HCT116 (cell line): Measurements from ENCODE around the gene ELMO2. TPM values are rescaled to one million over a fixed set of nuclear protein-coding genes. Genes with fewer than 3 reads are reported as not detected.

Experiments used
- ATAC-seq: fragments of 200-7000 bp; cut with Tn5 transposase; 2 replicates; pipeline ENCODE4 v1.9.1; 2020; ENCODE audit warnings: mild to moderate bottlenecking, moderate library complexity
- BruUV-seq: library from RNA; stranded (reverse); fragments of 400-500 nt; replicated peaks from 2 replicates; lab custom pipeline; 2021; lab: Mats Ljungman, UMichigan
- CTCF ChIA-PET: fragments of 300-600 bp; sonication (Branson Sonifier 250); formaldehyde crosslinking; loops from one replicate; lab custom pipeline; 2021; ENCODE audit warnings: antibody characterized with exemption; lab: Charles Lee
- POLR2A ChIA-PET: fragments of 300-600, 350-600 bp; sonication (Branson Sonifier 250); formaldehyde crosslinking; loops from one replicate; lab custom pipeline; 2021; ENCODE audit warnings: antibody characterized with exemption; lab: Charles Lee
- RAD21 ChIA-PET, 2 experiments: fragments of 300-600 bp; sonication (Branson Sonifier 250); formaldehyde crosslinking; loops; one replicate each; lab custom pipeline; 2023; ENCODE audit warnings: low total read pairs in 2 of 2; ENCODE audit not compliant: uncharacterized antibody in 2 of 2, unreplicated experiment in 2 of 2, low non-redundant PET in 1 of 2; lab: Charles Lee
- DNase-seq: peaks from one replicate; pipeline ENCODE4 v3.0.0-alpha.2; 2010; ENCODE audit warnings: low read depth, low spot score
- H2AFZ ChIP-seq: fragments of 200-600 bp; shearing (Covaris generic), sonication (generic); 2 replicates; pipeline ENCODE4 v1.6.1; 2017; ENCODE audit warnings: low read depth, mixed run types, mixed read lengths, antibody characterized with exemption, low read length; ENCODE audit not compliant: poor library complexity, severe bottlenecking
- H3K27ac ChIP-seq: 2 replicates; pipeline ENCODE4 v1.5.1; 2012; ENCODE audit warnings: low read depth, low read length
- H3K27me3 ChIP-seq: fragments of 200-600 bp; sonication (generic); 2 replicates; pipeline ENCODE4 v1.6.1; 2016; ENCODE audit warnings: mixed run types, low read length, mixed read lengths; ENCODE audit not compliant: insufficient read depth
- H3K36me3 ChIP-seq, 2 experiments: fragments of 200-500 bp in 1 of 2; fragments of 200-600 bp in 1 of 2; sonication (Bioruptor generic) in 1 of 2; sonication (generic) in 1 of 2; 2 replicates each; pipeline versions ENCODE4 v1.5.1 to v1.6.1; 2014 to 2016; ENCODE audit warnings: low read length in 2 of 2, inconsistent platforms in 1 of 2, mixed read lengths in 1 of 2, mixed run types in 1 of 2; ENCODE audit not compliant: insufficient read depth in 2 of 2, control insufficient read depth in 1 of 2
- H3K4me1 ChIP-seq, 2 experiments: fragments of 200-600 bp in 1 of 2; sonication (generic) in 1 of 2; 2 replicates each; pipeline versions ENCODE4 v1.5.1 to v1.6.1; 2012 to 2017; ENCODE audit warnings: low read length in 2 of 2, inconsistent platforms in 1 of 2, mild to moderate bottlenecking in 1 of 2, mixed read lengths in 1 of 2, mixed run types in 1 of 2, moderate library complexity in 1 of 2; ENCODE audit not compliant: insufficient read depth in 2 of 2, control insufficient read depth in 1 of 2
- H3K4me2 ChIP-seq: fragments of 200-600 bp; sonication (generic); 2 replicates; pipeline ENCODE4 v1.6.1; 2017; ENCODE audit warnings: mixed run types, low read length, mixed read lengths
- H3K4me3 ChIP-seq, 2 experiments: fragments of 200-600 bp in 1 of 2; sonication (generic) in 1 of 2; replicated peaks in 1 of 2; 2 replicates each; pipeline ENCODE4 v1.5.1; 2011 to 2016; ENCODE audit warnings: low read length in 2 of 2, control low read depth in 1 of 2, low read depth in 1 of 2, mild to moderate bottlenecking in 1 of 2, mixed read lengths in 1 of 2, mixed run types in 1 of 2
- H3K79me2 ChIP-seq: fragments of 200-600 bp; sonication (generic); 2 replicates; pipeline ENCODE4 v1.6.1; 2017; ENCODE audit warnings: mild to moderate bottlenecking, mixed run types, low read length, moderate library complexity, mixed read lengths; ENCODE audit not compliant: insufficient read depth
- H3K9ac ChIP-seq: fragments of 200-600 bp; sonication (generic); 2 replicates; pipeline ENCODE4 v1.6.1; 2016; ENCODE audit warnings: low read length, mixed read lengths
- H3K9me2 ChIP-seq: fragments of 200-600 bp; sonication (generic), shearing (Covaris generic); 2 replicates; pipeline ENCODE4 v1.6.1; 2017; ENCODE audit warnings: mixed run types, mild to moderate bottlenecking, moderate library complexity; ENCODE audit not compliant: insufficient read depth
- H3K9me3 ChIP-seq, 2 experiments: fragments of 200-500 bp in 1 of 2; fragments of 200-600 bp in 1 of 2; sonication (Bioruptor generic) in 1 of 2; sonication (generic) in 1 of 2; 2 replicates each; pipeline ENCODE4 v1.6.1; 2014 to 2017; ENCODE audit warnings: low read length in 2 of 2, mixed read lengths in 2 of 2, inconsistent platforms in 1 of 2, low read depth in 1 of 2, mild to moderate bottlenecking in 1 of 2, mixed run types in 1 of 2, moderate library complexity in 1 of 2; ENCODE audit not compliant: control insufficient read depth in 1 of 2, insufficient read depth in 1 of 2
- H4K20me1 ChIP-seq: fragments of 200-600 bp; sonication (generic), shearing (Covaris generic); 2 replicates; pipeline ENCODE4 v1.6.1; 2017; ENCODE audit warnings: mixed run types, mild to moderate bottlenecking, moderate library complexity; ENCODE audit not compliant: insufficient read depth
- EGR1 ChIP-seq: IDR thresholded peaks from 2 replicates; pipeline ENCODE4 v1.6.1; 2012; ENCODE audit warnings: low read depth
- ELF1 ChIP-seq: IDR thresholded peaks from 2 replicates; pipeline ENCODE4 v1.6.1; 2012; ENCODE audit warnings: low read depth, borderline replicate concordance
- EZH2 ChIP-seq: fragments of 200-600 bp; sonication (generic); IDR thresholded peaks from 2 replicates; pipeline ENCODE4 v1.6.1; 2017; ENCODE audit warnings: antibody characterized with exemption, mixed run types
- FOSL1 ChIP-seq: IDR thresholded peaks from 2 replicates; pipeline ENCODE4 v1.6.1; 2012; ENCODE audit warnings: low read depth
- JUND ChIP-seq: IDR thresholded peaks from 2 replicates; pipeline ENCODE4 v1.6.1; 2012
- POLR2A ChIP-seq: IDR thresholded peaks from 2 replicates; pipeline ENCODE4 v1.7.0; 2011; ENCODE audit warnings: borderline replicate concordance; ENCODE audit not compliant: insufficient read depth, insufficient read length; ENCODE audit errors: extremely low read depth
- RAD21 ChIP-seq: IDR thresholded peaks from 2 replicates; pipeline ENCODE4 v1.6.1; 2012; ENCODE audit warnings: low read depth, mild to moderate bottlenecking
- SIN3A ChIP-seq: IDR thresholded peaks from 2 replicates; pipeline ENCODE4 v1.6.1; 2012; ENCODE audit warnings: low read depth
- TCF7L2 ChIP-seq: IDR thresholded peaks from 2 replicates; pipeline ENCODE4 v1.7.0; 2011; ENCODE audit warnings: borderline replicate concordance, inconsistent platforms; ENCODE audit not compliant: insufficient read depth, insufficient read length; ENCODE audit errors: extremely low read depth
- ZFX ChIP-seq: fragments of 450-650 bp; IDR thresholded peaks from 2 replicates; pipeline ENCODE4 v1.6.1; 2017
- intact Hi-C: fragments of 100-400 bp; cut with micrococcal nuclease; formaldehyde crosslinking; loops from 2 replicates; pipeline ENCODE4 v1.10.0; 2022
- total RNA-seq: library from RNA; stranded (reverse); gene quantifications from one replicate; pipeline ENCODE4 v1.2.1, GENCODE V29; 2021; ENCODE audit not compliant: unreplicated experiment
- TF ChIP-seq, protein P1 (sequence below): IDR thresholded peaks from 2 replicates; pipeline ENCODE4 v1.6.1; 2012
- TF ChIP-seq, protein P2 (sequence below), 3 experiments: fragments of 200-600 bp in 1 of 3; sonication (generic) in 1 of 3; IDR thresholded peaks in 2 of 3; conservative IDR thresholded peaks in 1 of 3; 2 replicates each; pipeline ENCODE4 v1.5.1; 2012 to 2017; ENCODE audit warnings: low read depth in 2 of 3, low read length in 2 of 3, antibody characterized with exemption in 1 of 3, borderline replicate concordance in 1 of 3, control low read depth in 1 of 3, mild to moderate bottlenecking in 1 of 3, mixed read lengths in 1 of 3, mixed run types in 1 of 3, moderate library complexity in 1 of 3; ENCODE audit not compliant: insufficient read depth in 1 of 3
- TF ChIP-seq, protein P3 (sequence below): IDR thresholded peaks from 2 replicates; pipeline ENCODE4 v1.6.1; 2012; ENCODE audit warnings: low read depth

The ELMO2 gene
- total RNA-seq, 1 experiment from 2014 or later = 22.9 TPM

DNA sequence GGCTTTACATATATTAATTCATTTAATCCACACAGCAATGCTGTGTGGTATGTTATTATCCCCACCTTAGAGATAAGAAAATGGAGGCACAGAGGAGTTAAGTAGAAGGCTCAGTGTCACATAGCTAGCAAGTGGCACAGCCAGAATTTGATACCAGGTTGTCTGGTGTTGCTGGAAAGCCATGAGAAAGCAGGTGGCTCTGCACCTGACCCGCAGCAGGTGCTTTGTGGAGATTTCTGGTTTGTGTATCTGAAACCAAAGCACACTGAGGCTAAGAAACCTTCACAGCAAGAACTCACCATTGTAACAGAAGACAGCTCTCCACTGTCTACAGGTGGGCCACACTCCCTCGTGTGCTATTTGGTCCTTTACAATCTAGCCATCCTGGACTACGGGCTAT lies 7.5 kb downstream of the ELMO2 start:
- Histone ChIP-seq H3K27me3 (no peaks in the 10 kb centered on the region), H3K9me2 (no peaks in the 10 kb centered on the region), H3K27ac (no peak overlapping the region), H3K36me3 (no peaks in the 10 kb centered on the region; a peak in 1 of 4 replicates), H3K4me1 (no peaks in the 10 kb centered on the region), H3K9me3 (no peaks in the 10 kb centered on the region), H3K79me2 (no peaks in the 10 kb centered on the region), H3K4me3 (no peak overlapping the region), H3K9ac (no peak overlapping the region), H3K4me2 (no peak overlapping the region), H2AFZ (no peak overlapping the region), H4K20me1 (no peaks in the 10 kb centered on the region)
- TF ChIP-seq JUND (no peak), SIN3A (no peak), EZH2 (no peak), ZFX (no peak), POLR2A (no peak)
- TF ChIP-seq, protein P1, sequence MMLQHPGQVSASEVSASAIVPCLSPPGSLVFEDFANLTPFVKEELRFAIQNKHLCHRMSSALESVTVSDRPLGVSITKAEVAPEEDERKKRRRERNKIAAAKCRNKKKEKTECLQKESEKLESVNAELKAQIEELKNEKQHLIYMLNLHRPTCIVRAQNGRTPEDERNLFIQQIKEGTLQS = no peak
- TF ChIP-seq, protein P2, sequence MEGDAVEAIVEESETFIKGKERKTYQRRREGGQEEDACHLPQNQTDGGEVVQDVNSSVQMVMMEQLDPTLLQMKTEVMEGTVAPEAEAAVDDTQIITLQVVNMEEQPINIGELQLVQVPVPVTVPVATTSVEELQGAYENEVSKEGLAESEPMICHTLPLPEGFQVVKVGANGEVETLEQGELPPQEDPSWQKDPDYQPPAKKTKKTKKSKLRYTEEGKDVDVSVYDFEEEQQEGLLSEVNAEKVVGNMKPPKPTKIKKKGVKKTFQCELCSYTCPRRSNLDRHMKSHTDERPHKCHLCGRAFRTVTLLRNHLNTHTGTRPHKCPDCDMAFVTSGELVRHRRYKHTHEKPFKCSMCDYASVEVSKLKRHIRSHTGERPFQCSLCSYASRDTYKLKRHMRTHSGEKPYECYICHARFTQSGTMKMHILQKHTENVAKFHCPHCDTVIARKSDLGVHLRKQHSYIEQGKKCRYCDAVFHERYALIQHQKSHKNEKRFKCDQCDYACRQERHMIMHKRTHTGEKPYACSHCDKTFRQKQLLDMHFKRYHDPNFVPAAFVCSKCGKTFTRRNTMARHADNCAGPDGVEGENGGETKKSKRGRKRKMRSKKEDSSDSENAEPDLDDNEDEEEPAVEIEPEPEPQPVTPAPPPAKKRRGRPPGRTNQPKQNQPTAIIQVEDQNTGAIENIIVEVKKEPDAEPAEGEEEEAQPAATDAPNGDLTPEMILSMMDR (IDR thresholded peaks at IDR 0.05 in 2 of 3, conservative IDR thresholded peaks at IDR 0.05 in 1 of 3; ENCODE audit: borderline replicate concordance in 1 of 3, insufficient read depth in 1 of 3, low read depth in 2 of 3, low read length in 2 of 3) = no peak
- DNase-seq (no peak), ATAC-seq (no peak)
- no TSS peak for BruUV-seq
- intact Hi-C loops = no loop called here
- RAD21 ChIA-PET = no interaction called here
- POLR2A ChIA-PET = no interaction called here
- CTCF ChIA-PET = no interaction called here

DNA sequence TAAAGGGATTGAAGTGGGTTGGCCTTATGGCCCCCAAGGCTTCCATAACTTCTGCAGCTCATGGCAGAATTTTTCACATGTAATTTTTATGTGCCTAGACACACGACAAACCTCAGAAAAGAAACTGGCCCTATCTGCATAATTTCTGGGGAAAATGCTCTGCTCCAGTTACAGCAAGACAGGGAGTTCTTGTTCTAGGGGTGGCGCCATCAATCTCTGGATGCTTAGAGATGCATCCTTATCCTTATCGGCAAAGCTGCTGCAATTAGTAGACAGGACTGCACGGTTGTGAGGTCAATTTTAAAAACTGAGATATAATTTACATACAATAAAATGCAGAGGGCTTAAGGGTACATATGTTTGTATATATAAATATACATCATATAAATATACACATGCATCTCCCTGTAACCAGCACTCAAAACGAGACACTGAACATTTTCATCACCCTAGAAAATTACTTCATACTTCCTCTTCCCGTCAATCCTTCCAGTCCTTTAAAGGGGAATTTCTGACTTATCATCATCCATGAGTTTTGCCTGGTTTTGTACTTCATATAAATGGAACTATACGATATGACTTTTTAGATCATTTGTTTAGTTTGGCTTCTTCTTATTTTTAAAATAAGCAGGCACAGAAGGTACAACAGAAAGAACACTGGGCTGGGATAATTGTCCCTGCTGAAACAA lies 10.2 kb downstream of the ELMO2 start:
- H3K9me2 ChIP-seq = no peaks in the 10 kb centered on the region
- CTCF ChIA-PET = no interaction called here
- no TSS peak for BruUV-seq
- RAD21 ChIA-PET = no interaction called here
- no peak overlapping the region for H2AFZ ChIP-seq
- H3K4me2 ChIP-seq = no peak overlapping the region
- H3K4me1 ChIP-seq = no peaks in the 10 kb centered on the region
- H3K9ac ChIP-seq = no peak overlapping the region
- peaks cover 0 to 11% of the 10 kb centered on the region in 2 experiments; a peak in 3 of 4 replicates for H3K36me3 ChIP-seq
- ATAC-seq (no peak), DNase-seq (no peak)
- H3K79me2 ChIP-seq = no peaks in the 10 kb centered on the region
- intact Hi-C loops = no loop called here
- H4K20me1 ChIP-seq = no peaks in the 10 kb centered on the region
- no peaks in the 10 kb centered on the region for H3K27me3 ChIP-seq
- H3K4me3 ChIP-seq = no peak overlapping the region
- no peaks in the 10 kb centered on the region for H3K9me3 ChIP-seq
- POLR2A ChIA-PET = no interaction called here
- no peak overlapping the region for H3K27ac ChIP-seq
- TF ChIP-seq TCF7L2 (no peak), RAD21 (no peak), ELF1 (no peak), EZH2 (no peak), POLR2A (no peak), FOSL1 (no peak), EGR1 (no peak), JUND (no peak)
- TF ChIP-seq, protein P3, sequence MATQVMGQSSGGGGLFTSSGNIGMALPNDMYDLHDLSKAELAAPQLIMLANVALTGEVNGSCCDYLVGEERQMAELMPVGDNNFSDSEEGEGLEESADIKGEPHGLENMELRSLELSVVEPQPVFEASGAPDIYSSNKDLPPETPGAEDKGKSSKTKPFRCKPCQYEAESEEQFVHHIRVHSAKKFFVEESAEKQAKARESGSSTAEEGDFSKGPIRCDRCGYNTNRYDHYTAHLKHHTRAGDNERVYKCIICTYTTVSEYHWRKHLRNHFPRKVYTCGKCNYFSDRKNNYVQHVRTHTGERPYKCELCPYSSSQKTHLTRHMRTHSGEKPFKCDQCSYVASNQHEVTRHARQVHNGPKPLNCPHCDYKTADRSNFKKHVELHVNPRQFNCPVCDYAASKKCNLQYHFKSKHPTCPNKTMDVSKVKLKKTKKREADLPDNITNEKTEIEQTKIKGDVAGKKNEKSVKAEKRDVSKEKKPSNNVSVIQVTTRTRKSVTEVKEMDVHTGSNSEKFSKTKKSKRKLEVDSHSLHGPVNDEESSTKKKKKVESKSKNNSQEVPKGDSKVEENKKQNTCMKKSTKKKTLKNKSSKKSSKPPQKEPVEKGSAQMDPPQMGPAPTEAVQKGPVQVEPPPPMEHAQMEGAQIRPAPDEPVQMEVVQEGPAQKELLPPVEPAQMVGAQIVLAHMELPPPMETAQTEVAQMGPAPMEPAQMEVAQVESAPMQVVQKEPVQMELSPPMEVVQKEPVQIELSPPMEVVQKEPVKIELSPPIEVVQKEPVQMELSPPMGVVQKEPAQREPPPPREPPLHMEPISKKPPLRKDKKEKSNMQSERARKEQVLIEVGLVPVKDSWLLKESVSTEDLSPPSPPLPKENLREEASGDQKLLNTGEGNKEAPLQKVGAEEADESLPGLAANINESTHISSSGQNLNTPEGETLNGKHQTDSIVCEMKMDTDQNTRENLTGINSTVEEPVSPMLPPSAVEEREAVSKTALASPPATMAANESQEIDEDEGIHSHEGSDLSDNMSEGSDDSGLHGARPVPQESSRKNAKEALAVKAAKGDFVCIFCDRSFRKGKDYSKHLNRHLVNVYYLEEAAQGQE = no peak
